Suprapubic skin (tissue), 3 donors: ENCODE results near the gene GSTO2.

ENCODE experiments used
- CTCF ChIP-seq, 2 donors: fragments of 200-600 bp in 1 of 2; fragments of 450-650 bp in 1 of 2; sonication (generic) in 1 of 2; IDR thresholded peaks; one replicate each; pipeline ENCODE4 v1.5.1; 2016 to 2019; ENCODE audit warnings: antibody characterized with exemption in 2 of 2, mild to moderate bottlenecking in 1 of 2, moderate library complexity in 1 of 2
- POLR2A ChIP-seq, 2 donors: fragments of 450-650 bp; IDR thresholded peaks; one replicate each; pipeline ENCODE4 v1.6.1; 2017; ENCODE audit warnings: antibody characterized with exemption in 2 of 2, mild to moderate bottlenecking in 2 of 2, moderate library complexity in 2 of 2

GRCh38 chr10:104339469-104340110, 70.6 kb downstream of the GSTO2 start:
- TF ChIP-seq CTCF (IDR thresholded peaks at IDR 0.05) (no peak), POLR2A (IDR thresholded peaks at IDR 0.05) (no peak)
